Right cardiac atrium (tissue), 5 donors: ENCODE data around the gene GTF3C1. TPM values are rescaled to one million over a fixed set of nuclear protein-coding genes. Genes with fewer than 3 reads are reported as not detected.

Experiments used
- ATAC-seq, 2 donors: fragments of 200-7000 bp; cut with Tn5 transposase; one replicate each; pipeline versions ENCODE4 v1.8.0 to v1.9.1; 2020; ENCODE audit warnings: moderate library complexity in 2 of 2, mild to moderate bottlenecking in 1 of 2
- DNase-seq, 3 donors: peaks; one replicate each; pipeline ENCODE4 v3.0.0-alpha.2; 2020
- H3K27ac ChIP-seq: one replicate; pipeline ENCODE4 v1.5.1; 2013; ENCODE audit warnings: mild to moderate bottlenecking, low read length, control low read depth, moderate library complexity
- H3K27me3 ChIP-seq: one replicate; pipeline ENCODE4 v1.6.1; 2013; ENCODE audit not compliant: control insufficient read depth, insufficient read depth
- H3K4me1 ChIP-seq: one replicate; pipeline ENCODE4 v1.6.1; 2013; ENCODE audit warnings: low read length; ENCODE audit not compliant: control insufficient read depth, insufficient read depth
- H3K4me3 ChIP-seq: one replicate; pipeline ENCODE4 v1.5.1; 2013; ENCODE audit warnings: low read length, control low read depth
- H3K9me3 ChIP-seq: one replicate; pipeline ENCODE4 v1.6.1; 2013; ENCODE audit warnings: low read length; ENCODE audit not compliant: control insufficient read depth
- WGBS: extraction: QIAGEN DNeasy Blood & Tissue Kit; methylation state at CpG from one replicate; pipeline ENCODE4 v1.1.7; 2013; 5-methylcytosine and 5-hydroxymethylcytosine counted together
- intact Hi-C, 4 donors: fragments of 100-400 bp; cut with DNase I; formaldehyde crosslinking; loops; one replicate each; pipeline versions ENCODE4 v1.11.0 to v1.14.0; 2022 to 2023
- long read RNA-seq, 4 donors: library from polyadenylated mRNA; unstranded; transcript quantifications; one replicate each; pipeline ENCODE4 v2.0.0, GENCODE V29; 2020 to 2021
- polyA plus RNA-seq: library from polyadenylated mRNA; stranded (reverse); fragments of 200-250 nt; gene quantifications from one replicate; pipeline ENCODE4 v1.2.3, GENCODE V29; 2013
- total RNA-seq, 4 donors: library from RNA; stranded (reverse); fragmentation: NEBNext Ultra II Directional; extraction: Animal tissue kit (Norgen Biotek cat#: 25700); gene quantifications; one replicate each; pipeline ENCODE4 v1.2.1, GENCODE V29; 2021
- donor health status: healthy with polysubstance abuse.
- donor health status: DM: no; HTN: yes; CAD: no.
- donor health status: DM: no; HTN: no; CAD: no.
- donor health status: DM: no; HTN: yes; CAD: no; lungs with severe emphysema.
- donor health status: DM: yes; HTN: yes; CAD: no.

The GTF3C1 gene, protein sequence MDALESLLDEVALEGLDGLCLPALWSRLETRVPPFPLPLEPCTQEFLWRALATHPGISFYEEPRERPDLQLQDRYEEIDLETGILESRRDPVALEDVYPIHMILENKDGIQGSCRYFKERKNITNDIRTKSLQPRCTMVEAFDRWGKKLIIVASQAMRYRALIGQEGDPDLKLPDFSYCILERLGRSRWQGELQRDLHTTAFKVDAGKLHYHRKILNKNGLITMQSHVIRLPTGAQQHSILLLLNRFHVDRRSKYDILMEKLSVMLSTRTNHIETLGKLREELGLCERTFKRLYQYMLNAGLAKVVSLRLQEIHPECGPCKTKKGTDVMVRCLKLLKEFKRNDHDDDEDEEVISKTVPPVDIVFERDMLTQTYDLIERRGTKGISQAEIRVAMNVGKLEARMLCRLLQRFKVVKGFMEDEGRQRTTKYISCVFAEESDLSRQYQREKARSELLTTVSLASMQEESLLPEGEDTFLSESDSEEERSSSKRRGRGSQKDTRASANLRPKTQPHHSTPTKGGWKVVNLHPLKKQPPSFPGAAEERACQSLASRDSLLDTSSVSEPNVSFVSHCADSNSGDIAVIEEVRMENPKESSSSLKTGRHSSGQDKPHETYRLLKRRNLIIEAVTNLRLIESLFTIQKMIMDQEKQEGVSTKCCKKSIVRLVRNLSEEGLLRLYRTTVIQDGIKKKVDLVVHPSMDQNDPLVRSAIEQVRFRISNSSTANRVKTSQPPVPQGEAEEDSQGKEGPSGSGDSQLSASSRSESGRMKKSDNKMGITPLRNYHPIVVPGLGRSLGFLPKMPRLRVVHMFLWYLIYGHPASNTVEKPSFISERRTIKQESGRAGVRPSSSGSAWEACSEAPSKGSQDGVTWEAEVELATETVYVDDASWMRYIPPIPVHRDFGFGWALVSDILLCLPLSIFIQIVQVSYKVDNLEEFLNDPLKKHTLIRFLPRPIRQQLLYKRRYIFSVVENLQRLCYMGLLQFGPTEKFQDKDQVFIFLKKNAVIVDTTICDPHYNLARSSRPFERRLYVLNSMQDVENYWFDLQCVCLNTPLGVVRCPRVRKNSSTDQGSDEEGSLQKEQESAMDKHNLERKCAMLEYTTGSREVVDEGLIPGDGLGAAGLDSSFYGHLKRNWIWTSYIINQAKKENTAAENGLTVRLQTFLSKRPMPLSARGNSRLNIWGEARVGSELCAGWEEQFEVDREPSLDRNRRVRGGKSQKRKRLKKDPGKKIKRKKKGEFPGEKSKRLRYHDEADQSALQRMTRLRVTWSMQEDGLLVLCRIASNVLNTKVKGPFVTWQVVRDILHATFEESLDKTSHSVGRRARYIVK (N-terminal part only)
- total RNA-seq: 10 to 100 TPM; 49.8 to 58.6 (median 57.4) TPM
- 49.0 TPM for polyA plus RNA-seq
- long read RNA-seq, donor 1, full-length matches to known transcripts: 14 of 64 reads
- long read RNA-seq, donor 1, partial matches to known transcripts: 45 of 64 reads
- long read RNA-seq, donor 1, other reads (novel, unspliced or antisense): 5 of 64 reads
- long read RNA-seq, donor 2, full-length matches to known transcripts: 10 of 40 reads
- long read RNA-seq, donor 2, partial matches to known transcripts: 27 of 40 reads
- long read RNA-seq, donor 2, other reads (novel, unspliced or antisense): 3 of 40 reads
- long read RNA-seq, donor 3, full-length matches to known transcripts: 23 of 273 reads
- long read RNA-seq, donor 3, partial matches to known transcripts: 221 of 273 reads
- long read RNA-seq, donor 3, other reads (novel, unspliced or antisense): 29 of 273 reads
- long read RNA-seq, donor 4, full-length matches to known transcripts: 16 of 43 reads
- long read RNA-seq, donor 4, partial matches to known transcripts: 23 of 43 reads
- long read RNA-seq, donor 4, other reads (novel, unspliced or antisense): 4 of 43 reads

DNA sequence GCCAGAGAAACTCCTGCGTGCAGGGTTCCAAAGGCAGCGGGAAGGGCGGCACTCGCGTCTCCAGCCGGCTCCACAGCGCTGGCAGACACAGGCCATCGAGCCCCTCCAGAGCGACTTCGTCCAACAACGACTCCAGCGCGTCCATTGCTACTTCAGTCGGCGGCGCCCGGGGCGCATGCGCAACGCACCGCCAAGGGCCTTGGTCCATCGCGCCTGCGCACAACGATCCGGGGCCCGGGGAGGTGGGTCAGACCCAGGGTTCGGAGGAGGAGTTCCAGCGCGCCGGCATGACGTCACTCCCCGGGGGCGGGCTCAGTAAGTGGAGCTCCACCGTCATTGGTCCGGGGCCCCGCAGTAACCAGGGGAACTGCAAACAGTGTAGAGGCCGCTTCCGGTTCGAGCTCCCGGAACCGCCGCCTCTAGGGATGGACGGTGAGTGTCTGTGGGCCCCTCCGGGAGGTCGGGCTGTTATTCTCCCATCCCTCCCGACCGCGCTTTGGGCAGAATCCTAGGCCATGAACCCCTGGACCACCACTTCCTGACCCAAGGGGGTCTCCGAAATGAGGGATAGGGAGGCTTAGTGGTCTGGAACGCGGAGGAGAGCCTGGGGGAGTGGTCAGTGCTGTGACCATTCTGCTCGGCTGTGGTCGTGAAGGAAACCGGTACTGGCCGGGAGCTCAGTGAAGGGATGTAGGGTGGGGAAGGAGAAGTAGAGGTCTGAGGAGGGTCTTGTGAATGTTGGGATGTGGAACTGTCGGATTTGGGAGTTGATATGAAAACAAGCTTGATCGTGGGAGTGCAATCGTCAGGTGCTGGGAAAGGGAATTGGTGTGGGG lies at the start of gene GTF3C1, which contains the start of gene KATNIP:
Gene GTF3C1 (minus strand): TSS at position 168 of the 836 bp plus-strand sequence. CDS start 23 bp downstream, at position 145.
Gene KATNIP (plus strand): TSS at position 399 of the 836 bp plus-strand sequence. CDS start 27 bp downstream, at position 426.
- intact Hi-C loops: no loop called here
- WGBS: under 1% methylated on average over 59 of the region's 59 CpGs
- Histone ChIP-seq H3K4me3 (peak within 1 kb of the TSS; percentile 95), H3K9me3 (no peaks in the 10 kb centered on the region), H3K4me1 (peaks cover 6% of the 10 kb centered on the region), H3K27ac (peak within 1 kb of the TSS; percentile 83), H3K27me3 (no peaks in the 10 kb centered on the region)
- DNase-seq: peak; percentile 100
- peak; percentile 99 for ATAC-seq

DNA sequence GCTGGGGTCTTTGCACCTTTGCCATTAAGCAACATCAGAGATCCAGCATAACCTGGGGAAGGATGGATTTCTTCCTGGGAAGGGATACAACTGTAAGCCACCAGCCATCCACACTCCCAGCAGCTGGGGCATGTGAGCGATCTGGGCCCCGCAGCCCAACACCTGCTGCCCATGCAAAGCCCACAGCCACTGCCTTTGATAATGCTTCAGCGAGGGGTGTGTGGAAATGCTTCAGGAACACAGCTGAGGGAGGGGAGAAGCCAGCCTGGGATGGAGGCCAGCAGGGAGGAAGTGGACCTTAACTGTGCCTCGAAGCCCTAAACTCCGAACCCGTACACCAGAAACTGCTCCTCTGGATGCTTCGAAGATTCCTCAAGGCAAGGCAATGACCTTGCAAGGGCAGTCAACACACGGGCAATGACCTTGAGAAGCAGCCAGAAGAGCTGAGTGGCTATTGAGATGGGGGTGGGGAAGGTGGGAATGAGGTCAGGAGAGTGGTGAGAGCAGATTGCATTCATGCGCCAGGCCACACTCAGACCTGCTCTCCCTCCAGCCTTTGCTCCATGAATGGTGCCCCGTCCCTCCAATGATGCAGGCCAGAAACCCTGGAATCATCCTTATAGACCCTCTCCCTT lies 49.3 kb upstream of the GTF3C1 start:
- 76% methylated on average over 10 of the region's 10 CpGs for WGBS
- H3K27me3 ChIP-seq: no peaks in the 10 kb centered on the region

DNA sequence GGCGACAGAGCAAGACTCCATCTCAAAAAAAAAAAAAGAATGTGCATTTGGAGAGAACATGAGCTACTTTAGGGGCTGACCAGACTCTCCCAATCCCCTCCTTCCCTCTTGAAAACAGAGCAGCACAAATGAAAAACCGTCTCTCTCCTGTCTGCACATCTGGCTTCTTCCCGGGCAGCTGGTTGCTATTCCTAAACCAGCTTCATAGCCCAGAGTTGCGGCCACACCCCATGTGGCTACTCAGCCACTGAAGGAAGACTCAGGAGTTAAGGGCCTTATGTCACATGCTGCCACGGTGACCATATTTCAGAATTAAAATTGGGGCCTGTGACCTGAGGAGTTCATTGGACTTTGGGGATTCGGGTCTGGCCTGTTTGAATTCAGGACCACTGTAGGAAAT lies 48.5 kb upstream of the GTF3C1 start:
- H3K4me1 ChIP-seq: no peaks in the 10 kb centered on the region
- no peak overlapping the region for H3K4me3 ChIP-seq
- H3K27ac ChIP-seq: no peak overlapping the region
- 91% methylated on average over 6 of the region's 6 CpGs for WGBS
- intact Hi-C loops: no loop called here
- no peaks in the 10 kb centered on the region for H3K27me3 ChIP-seq
- DNase-seq: no peak
- ATAC-seq: no peak
- H3K9me3 ChIP-seq: no peaks in the 10 kb centered on the region

More for the DNA sequence above, 49.3 kb upstream of the GTF3C1 start:
- no peak overlapping the region for H3K4me3 ChIP-seq
- no peaks in the 10 kb centered on the region for H3K4me1 ChIP-seq
- ATAC-seq (no peak), DNase-seq (no peak)
- H3K27ac ChIP-seq: no peak overlapping the region
- H3K9me3 ChIP-seq: no peaks in the 10 kb centered on the region
- intact Hi-C loops: no loop called here

DNA sequence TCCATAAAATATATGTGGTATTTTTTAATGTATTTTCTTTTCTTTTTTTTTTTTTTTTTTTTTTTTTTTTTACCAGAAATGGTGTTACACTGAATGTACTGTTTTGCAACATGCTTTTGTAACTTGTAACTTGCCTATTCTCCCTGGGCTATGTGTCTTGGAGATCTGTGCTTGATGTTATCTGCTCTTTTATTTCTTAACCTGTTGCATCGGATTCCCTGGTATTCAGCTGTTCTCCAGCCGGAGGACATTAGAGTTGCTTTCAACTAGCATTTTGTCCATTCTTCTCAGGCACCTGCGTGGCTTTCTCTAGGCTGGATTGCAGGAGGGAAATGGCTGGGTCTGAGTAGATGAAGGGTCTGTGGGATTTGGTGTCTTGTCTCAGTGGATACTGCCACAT lies 47.6 kb upstream of the GTF3C1 start:
- Histone ChIP-seq H3K27me3 (no peaks in the 10 kb centered on the region), H3K4me3 (no peak overlapping the region), H3K27ac (no peak overlapping the region), H3K9me3 (no peaks in the 10 kb centered on the region), H3K4me1 (no peaks in the 10 kb centered on the region)
- DNase-seq: no peak
- WGBS: 97% methylated on average over 3 of the region's 3 CpGs
- intact Hi-C loops: no loop called here
- no peak for ATAC-seq

DNA sequence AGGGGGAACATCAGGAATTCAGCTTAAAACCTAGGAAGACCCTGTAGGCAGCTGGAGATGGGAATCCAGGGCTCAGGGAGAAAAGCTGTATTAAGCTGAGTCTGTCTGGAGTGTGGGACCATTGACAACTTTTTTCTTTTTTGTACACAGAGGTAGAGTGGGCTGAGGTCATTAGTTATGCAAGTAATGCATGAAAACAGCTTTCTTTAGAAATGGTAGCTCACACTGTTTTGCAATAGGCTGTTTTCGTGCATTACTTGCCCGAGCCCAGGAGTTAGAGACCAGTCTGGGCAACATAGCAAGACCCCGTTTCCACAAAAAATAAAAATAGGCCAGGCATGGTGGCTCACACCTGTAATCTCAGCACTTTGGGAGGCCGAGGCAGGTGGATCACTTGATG lies 46.7 kb upstream of the GTF3C1 start:
- ATAC-seq: no peak
- 92% methylated on average over 4 of the region's 4 CpGs for WGBS
- Histone ChIP-seq H3K27me3 (no peaks in the 10 kb centered on the region), H3K9me3 (no peaks in the 10 kb centered on the region), H3K4me3 (no peak overlapping the region), H3K4me1 (no peaks in the 10 kb centered on the region), H3K27ac (no peak overlapping the region)
- DNase-seq: no peak
- intact Hi-C loops: no loop called here

DNA sequence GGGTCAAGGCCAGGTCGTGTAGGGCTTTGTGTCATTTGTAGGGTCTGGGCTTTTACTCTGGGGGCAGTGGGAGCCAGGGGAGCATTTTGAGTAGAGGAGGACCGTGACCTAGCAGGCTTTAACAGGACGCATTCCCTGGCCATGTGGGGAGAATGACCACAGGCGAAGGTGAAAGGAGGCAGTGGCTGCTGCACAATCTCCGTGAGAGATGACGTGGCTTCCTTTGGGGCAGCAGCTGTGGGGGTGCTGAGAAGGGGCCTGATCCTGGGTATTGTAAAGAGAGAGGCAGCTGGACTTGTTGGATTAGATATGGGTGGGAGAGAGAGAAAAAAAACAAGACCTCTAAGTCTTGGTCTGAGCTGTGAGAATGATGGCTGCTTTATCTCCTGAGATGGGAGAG lies 46.3 kb upstream of the GTF3C1 start:
- intact Hi-C loops: no loop called here
- no peaks in the 10 kb centered on the region for H3K27me3 ChIP-seq
- DNase-seq (no peak), ATAC-seq (no peak)
- H3K9me3 ChIP-seq: no peaks in the 10 kb centered on the region
- WGBS: 66% methylated on average over 6 of the region's 6 CpGs
- no peak overlapping the region for H3K27ac ChIP-seq
- no peak overlapping the region for H3K4me3 ChIP-seq
- H3K4me1 ChIP-seq: no peaks in the 10 kb centered on the region

DNA sequence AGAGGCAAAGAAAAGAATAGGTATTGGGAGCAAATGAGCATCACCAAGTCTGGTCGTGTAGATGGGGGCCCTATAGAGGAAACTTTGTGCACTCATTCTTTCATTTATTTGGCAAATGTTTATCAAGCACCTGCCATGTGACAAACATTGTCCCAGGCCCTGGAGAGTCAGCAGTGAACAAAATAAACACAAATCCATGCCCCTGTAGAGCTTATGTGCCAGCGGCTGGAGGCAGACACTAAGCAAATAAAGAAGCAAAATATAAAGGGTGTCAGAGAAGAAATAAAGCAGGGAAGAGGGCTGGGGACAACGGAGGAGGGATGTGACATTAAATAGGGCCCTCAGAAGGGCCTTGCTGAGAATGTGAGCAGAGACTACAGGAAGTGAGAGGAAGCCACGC lies 45.8 kb upstream of the GTF3C1 start:
- ATAC-seq (no peak), DNase-seq (no peak)
- Histone ChIP-seq H3K4me3 (no peak overlapping the region), H3K27me3 (no peaks in the 10 kb centered on the region), H3K9me3 (no peaks in the 10 kb centered on the region), H3K27ac (no peak overlapping the region), H3K4me1 (no peaks in the 10 kb centered on the region)
- intact Hi-C loops: no loop called here
- WGBS: 51% methylated on average over 4 of the region's 4 CpGs

DNA sequence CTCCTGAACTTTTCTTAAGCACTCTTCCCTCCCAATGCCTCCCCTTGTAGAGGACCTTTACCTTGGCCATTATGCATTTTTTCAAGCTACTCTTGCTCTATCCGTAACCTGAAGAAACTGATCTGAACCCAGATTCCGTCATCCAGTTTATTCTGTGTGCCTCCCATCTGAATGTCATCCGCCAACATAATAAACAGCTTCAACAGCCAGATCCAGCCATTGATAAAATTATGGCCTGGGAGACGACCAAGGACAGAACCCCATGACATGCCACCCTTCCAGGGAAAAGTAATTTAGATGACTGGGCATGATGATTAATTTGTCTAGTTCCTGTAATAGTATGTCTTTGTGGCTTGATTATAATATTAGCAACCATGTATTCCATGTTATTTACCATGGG lies 42.1 kb upstream of the GTF3C1 start:
- DNase-seq: no peak
- Histone ChIP-seq H3K4me3 (no peak overlapping the region), H3K9me3 (no peaks in the 10 kb centered on the region), H3K4me1 (no peaks in the 10 kb centered on the region), H3K27me3 (no peaks in the 10 kb centered on the region), H3K27ac (no peak overlapping the region)
- intact Hi-C loops: no loop called here
- ATAC-seq: no peak
- WGBS: 96% methylated on average over 4 of the region's 4 CpGs

DNA sequence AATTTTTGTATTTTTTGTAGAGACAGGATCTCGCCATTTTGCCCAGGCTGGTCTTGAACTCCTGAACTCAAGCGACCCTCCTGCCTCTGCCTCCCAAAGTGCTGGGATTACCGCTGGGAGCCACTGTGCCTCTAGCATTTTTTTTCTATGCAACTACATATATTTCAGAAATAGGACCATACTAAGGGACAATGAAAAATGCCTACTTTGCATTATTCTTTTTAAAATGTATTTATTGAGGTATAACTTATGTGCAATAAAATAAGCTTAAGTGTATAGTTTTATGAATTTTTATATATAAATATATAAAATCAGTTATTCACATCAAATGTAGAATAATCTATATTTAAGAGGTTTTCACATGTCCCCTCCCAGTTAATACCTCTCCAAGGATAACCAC lies 38.3 kb upstream of the GTF3C1 start:
- H3K4me3 ChIP-seq: no peak overlapping the region
- no peaks in the 10 kb centered on the region for H3K4me1 ChIP-seq
- H3K27me3 ChIP-seq: no peaks in the 10 kb centered on the region
- DNase-seq (no peak), ATAC-seq (no peak)
- WGBS: 95% methylated on average over 3 of the region's 3 CpGs
- no peaks in the 10 kb centered on the region for H3K9me3 ChIP-seq
- intact Hi-C loops: no loop called here
- no peak overlapping the region for H3K27ac ChIP-seq
